Measurements from ENCODE around the gene ZNF76.

- TF ChIP-seq CTCF (IDR thresholded peaks at IDR 0.05) (no peak), POLR2A (IDR thresholded peaks at IDR 0.05) (no peak)
Observed at GRCh38 chr6:35228481-35228880, 31.1 kb upstream of the ZNF76 start.
